Endometrium (tissue), 2 donors: ENCODE results near the gene SLC35A3.
"Not testable (repeated sequence)": the region's sequence is repeated elsewhere in the genome, so short reads cannot be mapped to it uniquely, and the experiment has no call there.

ENCODE experiments used
- FAIRE-seq: peaks from 2 replicates; lab custom pipeline; 2012; peaks lifted over from hg19 to GRCh38; lab: Jason Lieb, UNC
- donor health status: control.
- donor health status: control.

SLC35A3 gene

GRCh38 chr1:99969729-99970621 is at the start of gene SLC35A3:
Gene SLC35A3 (plus strand): TSS chr1:99969996. CDS start chr1:99993555, 23,559 bp downstream.
- FAIRE-seq: no peak

- no peak for FAIRE-seq
Observed at GRCh38 chr1:99934801-99935200, 35.0 kb upstream of the SLC35A3 start.

- no peak for FAIRE-seq
Observed at GRCh38 chr1:99935534-99935933, 34.3 kb upstream of the SLC35A3 start.

- no peak for FAIRE-seq
Observed at GRCh38 chr1:99936071-99936470, 33.7 kb upstream of the SLC35A3 start.

- FAIRE-seq: peak; percentile 37
Observed at GRCh38 chr1:99942723-99943122, 27.1 kb upstream of the SLC35A3 start.

GRCh38 chr1:99943223-99943794 is 26.5 kb upstream of the SLC35A3 start:
- FAIRE-seq: no peak

GRCh38 chr1:99944192-99944591 is 25.6 kb upstream of the SLC35A3 start:
- no peak for FAIRE-seq

- no peak for FAIRE-seq
Observed at GRCh38 chr1:99945174-99945573, 24.6 kb upstream of the SLC35A3 start.

GRCh38 chr1:99950486-99950885 is 19.3 kb upstream of the SLC35A3 start:
- no peak for FAIRE-seq

GRCh38 chr1:99952522-99952921 is 17.3 kb upstream of the SLC35A3 start:
- FAIRE-seq: no peak

GRCh38 chr1:99955375-99955774 is 14.4 kb upstream of the SLC35A3 start:
- no peak for FAIRE-seq

- FAIRE-seq: peak; percentile 98
Observed at GRCh38 chr1:99956755-99957154, 13.0 kb upstream of the SLC35A3 start.

- FAIRE-seq: no peak
Observed at GRCh38 chr1:99957818-99958217, 12.0 kb upstream of the SLC35A3 start.

GRCh38 chr1:99959189-99959705 is 10.5 kb upstream of the SLC35A3 start:
- FAIRE-seq: not testable (repeated sequence)

- not testable (repeated sequence) for FAIRE-seq
Observed at GRCh38 chr1:99960260-99960659, 9.5 kb upstream of the SLC35A3 start.

- FAIRE-seq: no peak
Observed at GRCh38 chr1:99963041-99963795, 6.6 kb upstream of the SLC35A3 start.

GRCh38 chr1:99964806-99965205 is 5.0 kb upstream of the SLC35A3 start:
- FAIRE-seq: no peak

- FAIRE-seq: no peak
Observed at GRCh38 chr1:99965646-99966375, 4.0 kb upstream of the SLC35A3 start.

GRCh38 chr1:99968214-99968613 is 1.6 kb upstream of the SLC35A3 start:
- FAIRE-seq: no peak

- FAIRE-seq: no peak
Observed at GRCh38 chr1:99969260-99969728, 502 bp upstream of the SLC35A3 start.

- FAIRE-seq: no peak
Observed at GRCh38 chr1:99970713-99971255, 988 bp downstream of the SLC35A3 start.
